Pons (tissue), 1 donor: ENCODE measurements around the gene ZXDB.
"Not testable (repeated sequence)": the region's sequence is repeated elsewhere in the genome, so short reads cannot be mapped to it uniquely, and the experiment has no call there.

ENCODE experiments used
- DNase-seq: peaks from one replicate; pipeline ENCODE4 v3.0.0-alpha.2; 2016; ENCODE audit warnings: low spot score

ZXDB gene

GRCh38 chrX:57591284-57592159, at the start of gene ZXDB:
ZXDB (plus strand) TSS chrX:57592011; CDS start chrX:57592049, 38 bp downstream.
- peak; percentile 28 for DNase-seq

- DNase-seq, result no peak
These were observed 26.6 kb upstream of the ZXDB start for GRCh38 chrX:57565198-57565597.

- peak; percentile 15 for DNase-seq
These were observed 18.1 kb upstream of the ZXDB start for GRCh38 chrX:57573754-57574153.

- not testable (repeated sequence) for DNase-seq
These were observed 8.9 kb upstream of the ZXDB start for GRCh38 chrX:57582948-57583347.

GRCh38 chrX:57583477-57583876, 8.3 kb upstream of the ZXDB start:
- DNase-seq, result no peak

- DNase-seq, result no peak
These were observed 5.5 kb upstream of the ZXDB start for GRCh38 chrX:57586360-57586759.

- peak; percentile 6 for DNase-seq
These were observed 4.7 kb upstream of the ZXDB start for GRCh38 chrX:57587062-57587461.

- DNase-seq, result no peak
These were observed 4.2 kb upstream of the ZXDB start for GRCh38 chrX:57587607-57588006.

GRCh38 chrX:57592160-57592893, 516 bp downstream of the ZXDB start:
- DNase-seq, result not testable (repeated sequence)

GRCh38 chrX:57592894-57593215, 1.0 kb downstream of the ZXDB start:
- peak; percentile 11 for DNase-seq

GRCh38 chrX:57595381-57595811, 3.6 kb downstream of the ZXDB start:
- no peak for DNase-seq

- peak; percentile 25 for DNase-seq
These were observed 4.3 kb downstream of the ZXDB start for GRCh38 chrX:57596109-57596508.

- no peak for DNase-seq
These were observed 4.7 kb downstream of the ZXDB start for GRCh38 chrX:57596516-57596915.

- no peak for DNase-seq
These were observed 15.7 kb downstream of the ZXDB start for GRCh38 chrX:57607295-57608187.

GRCh38 chrX:57613351-57613750, 21.5 kb downstream of the ZXDB start:
- DNase-seq, result not testable (repeated sequence)

GRCh38 chrX:57629438-57629837, 37.6 kb downstream of the ZXDB start:
- DNase-seq, result not testable (repeated sequence)

- DNase-seq, result no peak
These were observed 48.8 kb downstream of the ZXDB start for GRCh38 chrX:57640674-57641016.

GRCh38 chrX:57641338-57641737, 49.5 kb downstream of the ZXDB start:
- no peak for DNase-seq

- DNase-seq, result no peak
These were observed 51.9 kb downstream of the ZXDB start for GRCh38 chrX:57643698-57644097.

GRCh38 chrX:57647020-57647419, 55.2 kb downstream of the ZXDB start:
- no peak for DNase-seq
